Stimulated activated CD8-positive, alpha-beta memory T cell treated with anti-CD3 and anti-CD28 coated beads, Interleukin-2, amount 100 ng/mL, for 1 hour (primary cell): ENCODE results near the gene KSR1.

Source experiments
- DNase-seq, 2 donors: peaks; one replicate each; pipeline ENCODE4 v3.0.0-alpha.2; 2020; ENCODE audit warnings: low read depth in 2 of 2

KSR1 gene

DNA sequence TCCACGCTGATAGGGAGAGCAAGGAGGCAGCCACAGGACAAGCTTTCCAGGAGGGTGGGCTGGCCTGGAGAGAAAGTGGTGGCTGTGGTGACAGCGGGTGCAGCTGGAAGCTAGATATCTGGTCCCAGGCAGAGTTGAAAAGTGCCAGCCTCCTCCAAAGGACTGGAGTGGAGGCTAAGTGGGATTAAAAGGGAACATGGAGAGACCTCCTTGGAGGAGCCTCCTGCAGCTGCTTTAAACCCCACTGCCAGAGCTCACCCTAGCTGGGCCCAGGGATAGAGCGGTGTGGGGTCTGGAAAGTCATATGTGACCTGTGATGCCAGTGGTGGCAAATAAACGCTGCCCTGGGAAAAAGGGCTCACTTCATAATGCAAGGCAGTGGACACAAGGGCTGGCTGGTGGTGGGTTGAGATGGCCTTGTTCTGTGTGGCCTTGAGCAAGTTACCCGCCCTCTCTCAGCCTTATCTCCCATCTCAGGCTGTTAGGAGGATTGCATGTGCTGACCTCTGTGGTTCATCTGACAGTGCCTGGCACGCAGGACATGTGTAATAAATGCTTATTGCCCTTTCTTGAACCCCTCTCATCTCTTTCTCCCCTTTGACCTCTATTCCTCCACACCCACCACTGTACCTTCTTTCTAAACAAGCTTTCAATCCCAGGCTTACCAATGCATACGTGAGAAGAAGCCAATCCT lies 113.8 kb downstream of the KSR1 start:
- no peak for DNase-seq

DNA sequence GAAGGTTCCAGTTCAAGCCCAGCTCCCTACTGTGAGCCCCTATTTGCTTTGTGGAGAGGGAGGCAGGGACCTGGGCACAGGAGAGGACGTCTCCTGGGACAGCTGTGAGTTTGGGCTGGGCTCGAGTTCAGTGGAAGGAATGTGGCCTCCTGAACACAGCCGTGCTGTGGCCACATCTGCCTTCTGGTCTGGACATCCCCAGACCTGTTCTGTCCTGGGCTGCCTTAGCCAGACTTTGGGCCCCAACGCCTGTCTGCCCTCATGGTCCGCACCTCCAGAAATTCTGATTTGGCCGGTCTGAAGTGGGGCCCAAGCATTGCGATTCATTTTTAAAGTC lies 114.3 kb downstream of the KSR1 start:
- DNase-seq: no peak

DNA sequence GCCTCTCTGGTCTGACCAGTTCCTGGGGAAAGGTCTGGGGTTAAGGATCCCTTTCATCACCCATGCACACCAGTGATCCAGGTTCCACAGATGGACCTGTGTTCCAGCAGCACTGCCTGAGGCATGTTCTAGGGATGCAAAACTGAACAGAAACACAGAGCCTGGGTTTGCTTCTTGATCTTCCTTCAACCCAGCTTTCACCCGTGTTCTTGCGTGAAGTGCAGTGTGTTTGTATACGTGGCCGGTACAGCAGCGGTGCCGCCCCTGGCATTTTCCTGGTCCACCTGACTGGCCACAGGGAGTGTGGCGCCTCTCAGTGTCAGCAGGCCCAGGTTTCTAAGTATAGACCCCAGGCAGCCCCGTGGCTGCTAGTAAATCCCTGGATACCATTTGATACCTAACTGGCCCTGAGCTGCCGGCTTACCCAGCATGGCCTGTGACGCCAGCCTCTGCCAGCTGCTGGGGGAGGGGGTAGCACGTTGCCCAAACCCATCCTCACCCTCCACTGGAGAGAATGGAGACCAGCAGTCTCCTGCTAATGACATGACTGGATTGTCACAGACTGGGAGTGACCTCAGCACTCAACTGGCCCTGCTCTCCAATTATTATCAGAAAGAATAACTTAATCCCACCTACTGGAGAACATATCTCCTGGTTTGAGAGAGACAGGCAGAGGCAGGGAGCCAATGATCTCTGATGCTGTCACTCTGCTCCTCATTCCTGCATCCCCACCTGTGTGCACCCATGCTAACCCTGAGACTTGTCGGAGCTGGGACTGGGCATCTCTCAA lies 115.5 kb downstream of the KSR1 start:
- no peak for DNase-seq

DNA sequence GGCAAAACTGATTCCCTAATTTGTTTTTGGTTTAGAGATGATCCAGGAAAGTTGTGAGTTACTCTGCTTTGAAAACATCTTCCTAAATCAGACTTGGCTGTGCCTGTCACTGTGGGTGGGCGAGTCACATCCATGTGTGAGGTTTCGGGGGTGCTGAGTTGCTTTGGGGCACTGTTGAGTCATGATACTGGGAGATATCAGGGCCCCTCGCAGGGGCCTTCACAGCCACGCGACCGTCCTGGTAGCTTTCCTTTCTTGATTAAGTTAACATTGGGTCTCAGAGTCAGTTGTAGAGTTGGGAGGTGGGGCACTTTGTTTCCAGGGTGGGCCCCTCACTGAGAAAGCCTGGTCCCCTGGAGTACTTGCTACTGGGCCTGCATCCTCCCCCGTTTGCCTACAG lies 116.4 kb downstream of the KSR1 start:
- DNase-seq: no peak

DNA sequence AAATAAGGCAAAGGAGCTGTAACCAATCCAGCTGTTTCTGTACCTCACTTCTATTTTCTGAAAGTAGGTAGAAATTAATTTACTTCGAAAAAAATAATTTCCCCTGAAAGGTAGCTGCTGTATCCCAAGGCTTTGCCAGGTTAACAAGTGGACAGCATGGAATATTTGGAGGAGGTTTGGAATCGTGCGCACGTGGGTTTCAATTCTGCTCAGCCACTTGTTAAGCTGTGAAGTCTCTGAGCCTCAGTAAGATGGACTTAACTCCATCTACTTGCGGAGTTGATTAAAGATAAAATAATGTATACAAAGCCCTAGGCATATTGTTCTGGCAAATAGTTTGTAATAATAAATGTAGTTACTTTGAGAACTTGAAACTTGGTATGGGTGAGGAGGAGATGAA lies 117.3 kb downstream of the KSR1 start:
- no peak for DNase-seq

DNA sequence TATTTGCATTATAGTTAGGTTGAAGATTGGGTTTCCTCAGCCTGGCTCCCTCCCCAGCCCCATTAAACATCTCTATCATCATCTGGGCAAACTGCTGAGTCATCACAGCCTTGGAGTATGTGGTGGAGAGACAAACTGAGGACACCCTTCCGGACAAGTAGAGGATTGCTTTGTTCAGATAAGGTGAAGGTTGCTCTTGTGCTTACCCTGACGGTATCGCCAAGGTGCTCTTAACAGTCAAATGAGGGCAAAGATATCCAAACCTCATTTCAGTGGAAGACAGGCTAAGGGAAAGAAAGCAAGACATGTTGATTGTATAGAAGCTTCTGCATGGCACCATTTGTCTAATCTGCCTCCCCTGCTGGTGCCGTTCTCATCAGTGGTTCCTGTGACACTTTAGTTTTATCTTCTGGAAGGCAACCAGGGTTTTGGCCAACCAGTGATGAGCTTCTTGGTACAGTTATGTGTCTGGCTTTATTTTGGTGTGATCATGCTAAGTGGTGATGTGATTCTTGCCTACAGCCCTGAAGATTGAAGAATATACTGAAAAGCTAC lies 117.8 kb downstream of the KSR1 start:
- no peak for DNase-seq

DNA sequence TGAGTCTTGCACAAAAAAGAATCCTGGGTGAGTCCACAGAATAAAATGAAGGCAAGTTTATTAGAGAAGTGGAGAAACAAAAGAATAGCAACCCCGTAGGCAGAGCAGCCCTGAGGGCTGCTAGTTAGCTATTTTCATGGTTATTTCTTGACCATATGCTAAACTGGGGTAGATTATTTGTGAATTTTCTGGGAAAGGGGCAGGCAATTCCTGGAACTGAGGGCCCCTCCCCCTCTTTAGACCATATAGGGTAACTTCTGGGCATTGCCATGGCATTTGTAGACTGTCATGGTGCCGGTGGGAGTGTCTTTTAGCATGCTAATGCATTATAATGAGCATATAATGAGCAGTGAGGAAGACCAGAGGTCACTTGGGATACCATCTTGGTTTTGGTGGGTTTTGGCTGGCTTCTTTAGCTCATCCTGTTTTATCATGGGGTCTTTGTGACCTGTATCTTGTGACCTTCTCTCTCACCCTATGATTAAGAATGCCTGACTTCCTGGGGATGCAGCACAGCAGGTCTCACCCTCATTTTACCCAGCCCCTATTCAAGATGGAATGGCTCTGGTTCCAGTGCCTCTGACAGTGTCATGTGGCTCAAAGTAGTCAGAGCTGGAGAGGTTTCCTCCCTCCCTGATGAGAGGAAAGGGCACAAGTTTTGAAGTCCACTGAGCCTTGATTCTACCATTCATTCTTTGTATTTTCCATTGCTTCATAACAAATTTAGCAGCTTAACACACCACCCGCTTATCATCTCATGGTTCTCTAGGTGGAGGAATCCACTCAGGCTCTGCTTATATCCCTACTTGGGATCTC lies 119.1 kb downstream of the KSR1 start:
- no peak for DNase-seq

DNA sequence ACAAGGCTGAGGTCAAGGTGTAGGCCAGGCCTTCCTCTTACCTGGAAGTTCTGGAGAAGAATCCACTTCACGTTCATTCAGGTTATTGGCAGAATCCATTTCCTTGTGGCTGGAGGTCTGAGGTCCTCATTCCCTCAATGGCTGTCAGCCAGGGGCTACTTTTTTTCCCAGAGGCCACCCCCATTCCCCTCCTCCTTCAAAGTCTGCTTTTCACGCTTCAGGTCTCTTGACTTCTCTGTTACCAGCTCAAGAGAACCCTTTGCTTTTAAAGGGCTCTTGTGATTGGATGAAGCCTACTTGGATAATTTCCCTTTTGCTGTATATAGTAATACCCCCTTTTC lies 119.6 kb downstream of the KSR1 start:
- DNase-seq: no peak

DNA sequence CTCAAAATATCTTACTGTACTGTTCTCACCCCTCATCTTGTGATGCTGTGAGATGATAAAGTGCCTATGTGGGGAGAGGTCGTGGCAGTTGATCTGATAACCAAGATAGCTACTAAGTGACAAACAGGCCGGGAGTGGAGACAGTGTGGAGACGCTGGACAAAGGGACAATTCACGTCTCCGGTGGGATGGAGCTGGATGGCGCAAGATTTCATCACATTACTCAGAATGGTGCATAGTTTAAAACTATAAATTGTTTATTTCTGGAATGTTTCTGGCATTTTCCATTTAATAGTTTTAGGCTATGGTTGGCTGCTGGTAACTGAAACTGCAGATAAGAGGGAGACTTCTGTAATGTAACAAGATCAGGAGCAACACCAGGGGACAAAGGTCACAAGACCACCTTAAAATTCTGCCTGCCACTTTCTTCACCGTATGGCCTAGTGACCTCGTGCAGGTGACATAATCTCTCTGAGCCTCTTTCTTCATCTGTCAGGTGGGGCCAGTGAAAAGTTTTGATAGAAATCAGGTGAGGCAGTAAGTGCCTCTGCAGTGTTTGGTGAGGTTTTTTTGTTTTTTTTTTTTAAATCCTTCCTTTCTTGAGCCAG lies 120.3 kb downstream of the KSR1 start:
- no peak for DNase-seq

DNA sequence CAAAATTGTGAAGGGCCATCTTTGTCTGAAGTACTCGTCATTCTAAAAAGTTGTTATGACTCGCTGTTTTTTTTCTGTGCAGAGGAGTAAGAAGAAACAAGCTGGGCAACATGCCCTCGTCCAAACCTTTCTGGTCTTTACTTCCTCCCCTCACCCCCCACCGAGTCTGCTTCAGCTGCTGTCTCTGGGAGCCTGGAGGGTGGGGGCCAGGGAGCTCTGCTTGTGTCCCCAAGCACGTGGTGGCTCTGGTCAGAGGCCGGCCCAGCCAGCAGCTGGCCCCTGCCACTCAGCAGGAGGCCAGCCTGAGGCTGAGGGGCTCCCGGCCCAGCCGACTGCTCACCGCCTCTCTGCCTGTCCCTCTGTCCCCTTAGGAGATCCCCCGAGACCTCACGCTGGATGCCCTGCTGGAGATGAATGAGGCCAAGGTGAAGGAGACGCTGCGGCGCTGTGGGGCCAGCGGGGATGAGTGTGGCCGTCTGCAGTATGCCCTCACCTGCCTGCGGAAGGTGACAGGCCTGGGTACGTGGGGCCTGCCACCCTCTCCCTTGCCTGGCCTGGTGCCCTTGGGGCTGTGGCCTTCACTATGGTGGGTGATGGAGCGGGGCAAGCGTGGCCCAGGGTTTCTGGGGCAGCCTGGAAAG lies 121.0 kb downstream of the KSR1 start:
- DNase-seq: no peak

DNA sequence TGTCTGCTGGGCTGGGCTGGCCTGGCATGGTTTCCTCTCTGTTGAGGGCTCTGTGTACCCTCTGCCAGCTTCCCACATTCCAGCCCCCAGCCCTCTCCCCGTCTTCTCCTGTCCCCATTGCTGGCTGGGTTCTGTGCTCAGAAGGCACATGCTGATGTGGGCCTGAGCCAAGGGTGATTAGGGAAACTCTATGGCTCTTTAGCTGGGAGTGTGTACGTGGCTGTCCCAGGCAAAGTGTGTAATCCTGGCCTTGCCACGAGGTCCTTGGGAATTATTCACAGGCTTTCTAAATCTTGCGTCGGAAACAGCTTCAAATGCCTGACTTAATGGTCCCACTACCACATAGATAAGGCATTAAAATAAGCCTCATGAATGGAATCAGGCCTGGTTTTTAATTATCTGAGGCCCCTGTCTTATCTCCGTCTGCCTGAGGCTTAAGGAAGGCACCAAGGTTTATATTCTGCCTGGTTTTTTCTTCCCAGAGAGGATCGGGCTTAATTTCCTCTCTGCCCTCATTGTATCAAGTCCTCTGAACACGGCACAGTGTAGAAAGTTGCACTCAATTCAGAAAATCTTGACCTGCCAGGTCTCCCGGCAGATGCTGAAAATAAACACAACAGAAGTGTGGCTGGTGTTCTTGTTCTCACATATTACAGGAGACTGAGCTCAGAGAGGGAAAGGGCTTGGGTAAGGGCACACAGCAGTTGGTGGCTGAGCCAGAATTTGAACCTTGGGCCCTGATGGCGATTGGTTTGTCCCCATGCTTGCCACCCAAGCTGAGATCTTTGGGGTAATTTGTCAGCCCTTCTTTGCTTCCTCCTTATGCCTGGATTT lies 121.9 kb downstream of the KSR1 start:
- DNase-seq: no peak

DNA sequence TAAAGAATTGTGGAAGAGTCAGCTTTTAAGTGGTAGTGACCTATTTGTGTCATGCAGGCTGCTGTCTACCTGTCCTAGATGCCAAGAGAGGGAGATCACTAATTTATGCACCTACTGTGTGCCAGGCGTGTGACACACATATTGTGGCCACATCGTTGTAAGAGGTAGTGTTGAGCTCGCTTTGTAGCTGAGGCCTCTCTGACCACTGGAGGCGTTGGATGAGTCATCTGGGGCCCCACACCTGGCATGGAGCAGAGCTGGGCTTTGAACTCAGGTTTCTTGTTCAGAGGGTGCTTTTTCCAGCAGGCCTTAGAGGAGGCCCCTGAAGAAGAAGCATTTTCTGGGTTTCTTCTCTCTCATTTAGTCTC lies 122.5 kb downstream of the KSR1 start:
- DNase-seq: no peak

DNA sequence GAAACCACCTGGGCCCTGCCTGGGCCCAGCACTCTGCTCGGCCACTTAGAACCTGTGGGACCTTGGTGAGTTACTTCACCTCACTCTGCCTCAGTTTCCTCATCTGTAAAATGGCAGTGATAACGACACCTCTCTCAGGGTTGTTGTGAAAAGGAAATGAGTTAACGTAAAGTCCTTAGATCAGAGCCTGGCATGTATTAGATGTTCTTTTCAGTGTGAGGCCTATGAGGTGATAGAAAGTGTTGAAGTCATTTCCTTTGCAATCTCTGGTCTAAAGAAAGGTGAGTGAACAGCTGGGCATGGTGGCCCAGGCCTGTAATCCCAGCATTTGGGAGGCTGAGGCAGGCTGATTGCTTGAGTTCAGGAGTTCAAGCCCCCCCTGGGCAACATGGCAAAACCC lies 123.1 kb downstream of the KSR1 start:
- DNase-seq: no peak

DNA sequence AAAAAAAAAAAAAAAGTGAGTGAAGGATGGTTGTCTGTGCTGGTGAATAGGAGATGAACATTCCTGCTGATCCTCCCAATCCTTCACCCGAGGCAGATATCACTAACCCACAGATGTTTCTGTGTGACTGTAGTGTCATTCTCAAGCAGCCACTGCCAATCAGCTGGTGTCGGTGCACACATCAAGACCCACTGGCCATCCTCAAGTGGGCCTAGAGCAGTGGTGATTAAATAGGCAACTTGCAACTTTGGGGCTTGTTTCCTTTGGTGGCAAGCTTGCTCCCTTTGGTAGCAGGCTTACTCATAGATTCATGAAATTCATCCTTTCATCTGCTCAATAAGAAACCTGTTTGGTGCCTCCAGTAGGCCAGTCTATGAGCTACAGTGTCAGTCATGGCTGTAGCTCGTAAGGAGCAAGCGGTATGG lies 123.7 kb downstream of the KSR1 start:
- DNase-seq: no peak

DNA sequence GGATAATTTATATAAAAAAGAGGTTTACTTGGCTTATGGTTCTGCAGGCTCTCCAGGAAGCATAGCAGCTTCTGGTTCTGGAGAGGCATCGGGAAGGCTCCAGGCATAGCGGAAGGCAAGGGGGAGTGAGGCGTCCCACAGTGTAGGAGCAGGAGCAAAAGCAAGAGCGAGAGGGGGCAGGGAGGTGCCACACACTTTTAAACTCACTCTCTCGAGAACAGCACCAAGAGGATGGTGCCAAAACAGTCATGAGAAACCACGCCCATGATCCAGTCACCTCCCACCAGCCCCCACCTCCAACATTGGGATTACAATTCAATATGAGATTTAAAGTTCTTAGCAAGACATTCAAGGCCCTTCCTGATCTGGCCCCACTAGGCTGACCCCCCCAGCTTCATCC lies 124.8 kb downstream of the KSR1 start:
- DNase-seq: no peak

DNA sequence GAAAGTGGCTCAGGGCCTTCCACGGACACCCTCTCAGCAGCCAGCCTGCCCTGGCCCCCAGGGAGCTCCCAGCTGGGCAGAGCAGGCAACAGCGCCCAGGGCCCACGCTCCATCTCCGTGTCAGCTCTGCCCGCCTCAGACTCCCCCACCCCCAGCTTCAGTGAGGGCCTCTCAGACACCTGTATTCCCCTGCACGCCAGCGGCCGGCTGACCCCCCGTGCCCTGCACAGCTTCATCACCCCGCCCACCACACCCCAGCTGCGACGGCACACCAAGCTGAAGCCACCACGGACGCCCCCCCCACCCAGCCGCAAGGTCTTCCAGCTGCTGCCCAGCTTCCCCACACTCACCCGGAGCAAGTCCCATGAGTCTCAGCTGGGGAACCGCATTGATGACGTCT lies 126.4 kb downstream of the KSR1 start:
- DNase-seq: no peak

DNA sequence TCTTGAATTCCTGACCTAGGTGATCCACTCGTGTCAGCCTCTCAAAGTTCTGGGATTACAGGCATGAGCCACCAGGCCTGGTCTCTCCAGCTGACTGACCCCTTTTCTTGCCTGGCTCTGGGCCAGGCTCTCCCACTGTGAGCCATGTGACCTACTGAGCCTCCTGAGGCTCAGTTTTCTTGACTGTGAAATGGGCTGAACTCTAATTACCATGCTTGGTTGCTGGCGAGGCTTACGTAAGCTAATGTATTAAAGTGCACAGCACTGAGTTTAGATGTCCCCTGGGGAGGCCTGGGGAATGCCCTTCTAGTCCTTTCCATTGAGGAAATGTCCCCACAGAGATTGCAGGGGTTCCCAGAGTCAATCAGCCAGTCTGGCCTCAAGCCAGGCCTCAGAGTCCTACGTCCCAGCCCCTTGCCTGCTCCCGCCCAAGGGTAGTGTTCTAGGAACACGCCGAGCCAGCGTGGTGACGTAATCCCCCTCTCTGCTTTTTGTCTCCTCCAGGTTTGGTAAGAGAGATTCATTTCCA lies 129.0 kb downstream of the KSR1 start:
- DNase-seq: no peak

DNA sequence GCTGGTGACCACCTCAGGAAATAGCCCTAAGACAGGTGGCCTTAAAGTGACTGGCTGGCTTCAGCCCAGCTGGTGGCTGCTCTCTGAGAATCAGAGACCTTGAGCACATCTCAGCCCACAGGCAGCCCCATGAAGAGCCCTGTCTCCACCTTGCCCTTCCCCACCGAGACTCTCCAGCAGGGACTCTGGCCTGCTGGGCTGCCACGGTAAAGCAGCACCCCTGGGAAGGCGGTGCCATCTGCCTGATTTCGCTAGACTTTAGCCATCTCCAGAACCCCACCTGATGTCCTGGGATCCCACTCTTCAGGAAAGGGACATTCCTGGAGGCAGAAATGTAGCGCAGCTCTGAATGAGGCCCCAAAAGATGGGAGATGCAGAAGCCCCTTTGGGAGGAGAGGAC lies 129.5 kb downstream of the KSR1 start:
- DNase-seq: no peak

DNA sequence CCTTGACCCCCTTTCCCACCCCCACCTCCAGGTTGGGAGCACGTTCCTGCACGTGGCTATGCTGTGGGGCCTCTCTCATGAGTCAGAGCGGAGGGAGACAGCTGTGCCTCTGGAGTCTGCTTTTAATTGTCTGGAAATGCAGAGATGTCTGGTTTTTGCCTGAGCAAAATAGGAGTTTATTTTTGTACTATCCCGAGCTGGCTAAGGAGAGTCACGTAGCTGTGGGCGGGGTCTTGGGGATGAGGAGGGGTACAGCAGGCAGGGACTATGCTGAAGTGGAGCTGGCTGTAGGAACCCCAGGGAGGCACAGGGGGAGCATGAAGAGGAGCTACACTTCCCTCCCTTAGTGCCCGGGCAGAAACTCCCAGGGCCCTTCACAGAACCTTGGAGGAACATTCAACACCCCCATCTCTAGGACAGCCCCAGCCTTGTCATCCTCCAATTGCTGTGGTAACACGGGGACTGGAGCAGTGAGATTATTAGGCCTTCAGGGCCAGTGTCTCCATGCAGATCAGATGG lies 130.0 kb downstream of the KSR1 start:
- no peak for DNase-seq

DNA sequence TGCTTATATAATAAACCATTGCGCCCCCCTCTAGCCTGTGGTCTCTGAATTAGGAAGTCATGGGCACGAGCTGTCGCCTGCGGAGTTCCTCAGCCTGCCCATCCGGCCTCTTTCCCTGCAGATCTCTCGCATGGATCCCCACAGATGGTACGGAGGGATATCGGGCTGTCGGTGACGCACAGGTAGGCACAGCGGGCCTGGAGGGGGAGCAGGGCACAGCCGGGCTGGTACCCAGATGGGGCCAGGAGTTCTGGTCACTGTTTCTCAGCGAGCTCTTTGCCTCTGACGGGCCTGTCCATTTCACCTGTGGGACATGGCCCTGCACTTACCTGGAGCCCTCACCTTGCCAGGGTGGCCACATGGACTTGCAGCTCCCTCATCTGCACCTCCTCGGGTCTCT lies 132.1 kb downstream of the KSR1 start:
- no peak for DNase-seq
